Measurements from ENCODE around the gene THSD8. TPM values are rescaled to one million over a fixed set of nuclear protein-coding genes. Genes with fewer than 3 reads are reported as not detected.
A peak's percentile ranks its signal among the peaks of the same experiment; 100 is the strongest.

THSD8 gene
- total and polyA plus RNA-seq, 10 donors = 1.1 to 9.1 (median 4.8) TPM; not detected in 3

GRCh38 chr19:12783291-12783848, 18.5 kb upstream of the THSD8 start:
- WGBS, 5 donors = 6 to 20% (median 12%) methylated on average over 8 to 16 of the region's 16 CpGs
- intact Hi-C loops (cut with DNase I; ENCODE audit: low total_unique reads) = no loop called here
- DNase-seq = no peak
- no peaks in the 10 kb centered on the region for H3K9me3 ChIP-seq
- H3K27ac ChIP-seq = peak overlapping the region; percentile 95 to 100 (median 100)
- no peaks in the 10 kb centered on the region for H3K36me3 ChIP-seq
- H3K4me1 ChIP-seq = peaks cover 72 to 97% (median 90%) of the 10 kb centered on the region in 6 donors
- no peaks in the 10 kb centered on the region for H3K27me3 ChIP-seq (replicated peaks in 1 of 7)
- TF ChIP-seq POLR2A (IDR thresholded peaks at IDR 0.05) (no peak), POLR2AphosphoS5 (IDR thresholded peaks at IDR 0.05) (no peak)
- TF ChIP-seq, protein P1, sequence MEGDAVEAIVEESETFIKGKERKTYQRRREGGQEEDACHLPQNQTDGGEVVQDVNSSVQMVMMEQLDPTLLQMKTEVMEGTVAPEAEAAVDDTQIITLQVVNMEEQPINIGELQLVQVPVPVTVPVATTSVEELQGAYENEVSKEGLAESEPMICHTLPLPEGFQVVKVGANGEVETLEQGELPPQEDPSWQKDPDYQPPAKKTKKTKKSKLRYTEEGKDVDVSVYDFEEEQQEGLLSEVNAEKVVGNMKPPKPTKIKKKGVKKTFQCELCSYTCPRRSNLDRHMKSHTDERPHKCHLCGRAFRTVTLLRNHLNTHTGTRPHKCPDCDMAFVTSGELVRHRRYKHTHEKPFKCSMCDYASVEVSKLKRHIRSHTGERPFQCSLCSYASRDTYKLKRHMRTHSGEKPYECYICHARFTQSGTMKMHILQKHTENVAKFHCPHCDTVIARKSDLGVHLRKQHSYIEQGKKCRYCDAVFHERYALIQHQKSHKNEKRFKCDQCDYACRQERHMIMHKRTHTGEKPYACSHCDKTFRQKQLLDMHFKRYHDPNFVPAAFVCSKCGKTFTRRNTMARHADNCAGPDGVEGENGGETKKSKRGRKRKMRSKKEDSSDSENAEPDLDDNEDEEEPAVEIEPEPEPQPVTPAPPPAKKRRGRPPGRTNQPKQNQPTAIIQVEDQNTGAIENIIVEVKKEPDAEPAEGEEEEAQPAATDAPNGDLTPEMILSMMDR (IDR thresholded peaks at IDR 0.05 in 8 of 11, conservative IDR thresholded peaks at IDR 0.05 in 3 of 11) = no peak
- H3K4me3 ChIP-seq = peak overlapping the region in 5 of 8 donors; percentile 35 to 66 (median 48)

DNA sequence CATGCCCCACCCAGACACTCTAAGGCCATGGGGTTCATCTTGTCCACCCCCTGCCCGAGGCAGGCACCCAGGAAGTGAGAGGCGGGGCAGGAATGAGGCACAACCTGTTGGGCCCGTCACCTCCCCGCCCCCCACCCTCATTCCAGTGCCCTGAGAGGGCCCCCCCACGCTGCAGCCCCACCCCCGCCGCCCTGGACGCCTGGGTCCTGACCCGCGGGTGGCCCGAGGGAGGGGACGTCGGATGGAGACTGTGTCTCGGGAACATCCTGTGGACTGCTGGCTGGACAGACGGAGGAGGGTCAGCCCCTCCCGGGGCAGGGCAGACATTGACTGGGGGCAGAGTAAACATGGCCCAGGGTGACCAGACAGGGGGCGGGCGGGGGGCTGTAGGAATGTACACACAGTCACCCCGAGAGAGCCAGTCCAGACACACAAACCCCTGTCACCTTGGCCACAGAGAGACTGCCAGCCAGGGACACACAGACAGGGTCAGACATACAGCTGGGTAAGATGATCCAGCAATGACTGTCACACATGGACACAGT, 17.9 kb upstream of the THSD8 start:
- H3K27me3 ChIP-seq (replicated peaks in 1 of 7) = no peaks in the 10 kb centered on the region
- WGBS, 5 donors = 30 to 46% (median 38%) methylated on average over 2 to 19 of the region's 19 CpGs
- DNase-seq = peak; percentile 85
- no peaks in the 10 kb centered on the region for H3K36me3 ChIP-seq
- intact Hi-C loops (cut with DNase I; ENCODE audit: low total_unique reads) = no loop called here
- H3K4me3 ChIP-seq = peak overlapping the region in 2 of 8 donors; percentile 50 to 66
- TF ChIP-seq, protein P1 (IDR thresholded peaks at IDR 0.05 in 8 of 11, conservative IDR thresholded peaks at IDR 0.05 in 3 of 11) = no peak
- TF ChIP-seq POLR2AphosphoS5 (IDR thresholded peaks at IDR 0.05) = peak; percentile 41 to 79 (median 45)
- no peaks in the 10 kb centered on the region for H3K9me3 ChIP-seq
- H3K4me1 ChIP-seq = peaks cover 71 to 97% (median 90%) of the 10 kb centered on the region in 6 donors
- H3K27ac ChIP-seq = peak overlapping the region; percentile 95 to 100 (median 100)

- 64 to 82% (median 72%) methylated on average over 10 of the region's 10 CpGs for WGBS, 5 donors
- peaks cover 66 to 97% (median 90%) of the 10 kb centered on the region in 6 donors for H3K4me1 ChIP-seq
- no peaks in the 10 kb centered on the region for H3K9me3 ChIP-seq
Observed at GRCh38 chr19:12784394-12784870, 17.4 kb upstream of the THSD8 start.

More at GRCh38 chr19:12784394-12784870, 17.4 kb upstream of the THSD8 start:
- H3K27ac ChIP-seq = peak overlapping the region; percentile 95 to 100 (median 100)
- H3K4me3 ChIP-seq = peak overlapping the region in 1 of 8 donors; percentile 66
- TF ChIP-seq POLR2AphosphoS5 (IDR thresholded peaks at IDR 0.05) = no peak
- TF ChIP-seq POLR2A (IDR thresholded peaks at IDR 0.05) = no peak
- TF ChIP-seq, protein P1 (IDR thresholded peaks at IDR 0.05 in 8 of 11, conservative IDR thresholded peaks at IDR 0.05 in 3 of 11) = no peak
- intact Hi-C loops (cut with DNase I; ENCODE audit: low total_unique reads) = no loop called here
- H3K36me3 ChIP-seq = no peaks in the 10 kb centered on the region
- H3K27me3 ChIP-seq (replicated peaks in 1 of 7) = no peaks in the 10 kb centered on the region
- DNase-seq = no peak
